GM12878 (cell line): ENCODE measurements around the gene TCL1B. TPM values are rescaled to one million over a fixed set of nuclear protein-coding genes. Genes with fewer than 3 reads are reported as not detected.

ENCODE experiments used
- BCLAF1 ChIP-seq: fragments of 450-650 bp; IDR thresholded peaks from 2 replicates; pipeline ENCODE4 v1.6.1; 2017; ENCODE audit warnings: antibody characterized with exemption, mild to moderate bottlenecking, moderate library complexity
- BMI1 ChIP-seq: fragments of 450-650 bp; IDR thresholded peaks from 2 replicates; pipeline ENCODE4 v1.6.1; 2016; ENCODE audit warnings: mild to moderate bottlenecking, moderate library complexity, borderline replicate concordance
- BRCA1 ChIP-seq: IDR thresholded peaks from 2 replicates; pipeline ENCODE4 v1.6.1; 2011; ENCODE audit warnings: low read depth, low read length, improper control_type of control experiment
- CEBPB ChIP-seq, 2 experiments: fragments of 150-350 bp in 1 of 2; IDR thresholded peaks; 2 replicates each; pipeline ENCODE4 v1.6.1; 2012 to 2014; ENCODE audit warnings: low read depth in 2 of 2, low read length in 2 of 2, borderline replicate concordance in 1 of 2, inconsistent platforms in 1 of 2
- CREM ChIP-seq: IDR thresholded peaks from 2 replicates; pipeline ENCODE4 v1.6.1; 2014; ENCODE audit warnings: antibody characterized with exemption, low read depth
- GATAD2B ChIP-seq: fragments of 450-650 bp; conservative IDR thresholded peaks from 2 replicates; pipeline ENCODE4 v1.6.1; 2017; ENCODE audit warnings: low read depth, mild to moderate bottlenecking, moderate library complexity
- MEF2A ChIP-seq: IDR thresholded peaks from 2 replicates; pipeline ENCODE4 v1.6.1; 2011; ENCODE audit warnings: low read depth, mild to moderate bottlenecking, low read length, moderate library complexity; ENCODE audit not compliant: insufficient read depth
- MYB ChIP-seq: fragments of 150-350 bp; IDR thresholded peaks from 2 replicates; pipeline ENCODE4 v1.6.1; 2014; ENCODE audit warnings: mild to moderate bottlenecking, low read depth, low read length, borderline replicate concordance
- NFIC ChIP-seq: IDR thresholded peaks from 2 replicates; pipeline ENCODE4 v1.6.1; 2012; ENCODE audit warnings: low read depth, mild to moderate bottlenecking, inconsistent platforms, low read length, moderate library complexity
- NRF1 ChIP-seq: conservative IDR thresholded peaks from 2 replicates; pipeline ENCODE4 v1.6.1; 2011; ENCODE audit warnings: mild to moderate bottlenecking, low read depth, low read length, improper control_type of control experiment
- RAD51 ChIP-seq: fragments of 450-650 bp; IDR thresholded peaks from 2 replicates; pipeline ENCODE4 v1.6.1; 2016; ENCODE audit warnings: moderate library complexity, mild to moderate bottlenecking, inconsistent platforms
- RCOR1 ChIP-seq: conservative IDR thresholded peaks from 2 replicates; pipeline ENCODE4 v1.6.1; 2012; ENCODE audit warnings: low read depth, low read length, improper control_type of control experiment
- RELA ChIP-seq: fragments of 450-650 bp; IDR thresholded peaks from 2 replicates; pipeline ENCODE4 v1.8.0; 2014; ENCODE audit warnings: borderline replicate concordance; ENCODE audit not compliant: partially characterized antibody
- SREBF2 ChIP-seq: IDR thresholded peaks from 2 replicates; pipeline ENCODE4 v1.6.1; 2012; ENCODE audit warnings: mild to moderate bottlenecking, low read length
- SUPT20H ChIP-seq: IDR thresholded peaks from 2 replicates; pipeline ENCODE4 v1.6.1; 2011; ENCODE audit warnings: low read depth, mild to moderate bottlenecking, low read length, moderate library complexity, borderline replicate concordance; ENCODE audit not compliant: control insufficient read depth
- TARDBP ChIP-seq: IDR thresholded peaks from 2 replicates; pipeline ENCODE4 v1.6.1; 2016; ENCODE audit warnings: borderline replicate concordance
- TCF12 ChIP-seq: IDR thresholded peaks from 2 replicates; pipeline ENCODE4 v1.6.1; 2011; ENCODE audit warnings: low read depth, mild to moderate bottlenecking, low read length
- TCF3 ChIP-seq: IDR thresholded peaks from 2 replicates; pipeline ENCODE4 v1.6.1; 2012; ENCODE audit warnings: low read depth, mild to moderate bottlenecking, low read length, borderline replicate concordance; ENCODE audit not compliant: insufficient read depth
- USF1 ChIP-seq: IDR thresholded peaks from 2 replicates; pipeline ENCODE4 v1.6.1; 2011; ENCODE audit warnings: borderline replicate concordance, low read depth, mild to moderate bottlenecking, moderate library complexity, mixed read lengths, low read length; ENCODE audit not compliant: insufficient read depth; ENCODE audit errors: extremely low read length
- ZNF24 ChIP-seq: fragments of 450-650 bp; IDR thresholded peaks from 2 replicates; pipeline ENCODE4 v1.6.1; 2017; ENCODE audit warnings: antibody characterized with exemption, mild to moderate bottlenecking
- ZNF592 ChIP-seq: fragments of 450-650 bp; IDR thresholded peaks from 2 replicates; pipeline ENCODE4 v1.6.1; 2017; ENCODE audit warnings: mild to moderate bottlenecking, moderate library complexity
- polyA plus RNA-seq, 11 experiments: library from polyadenylated mRNA; depleted of rRNA in 4 of 11; unstranded in 6 of 11; stranded (reverse) in 5 of 11; fragments of >200 nt; fragmentation: Nextera tagmentation in 4 of 11; fragmentation: Illumina TruSeq in 1 of 11; extraction: Ambion mirVana in 4 of 11; extraction: Trizol in 1 of 11; gene quantifications; 1 replicate in 1 of 11; 2 replicates in 10 of 11; pipeline versions ENCODE4 v1.2.1 to v1.2.3, GENCODE V29; 2011 to 2016; ENCODE audit warnings: inconsistent platforms in 2 of 11, missing spikeins in 2 of 11, low read depth in 1 of 11
- total RNA-seq, 4 experiments: library from RNA; depleted of rRNA in 3 of 4; stranded (reverse); fragments of >200 nt in 3 of 4; fragmentation: Illumina TruSeq in 1 of 4; extraction: Trizol in 1 of 4; gene quantifications; 2 replicates each; pipeline versions ENCODE4 v1.2.1 to v1.2.3, GENCODE V29; 2013 to 2021
- TF ChIP-seq, protein P1 (sequence below): fragments of 450-650 bp; IDR thresholded peaks from 2 replicates; pipeline ENCODE4 v1.6.1; 2016; ENCODE audit warnings: mild to moderate bottlenecking

TCL1B gene
- total and polyA plus RNA-seq, 10 of the 15 experiments (the other 5 are each of a cell fraction or from before 2014, with no cell fraction given) = 0.10 to 0.18 (median 0.13) TPM; not detected in 6

GRCh38 chr14:95664546-95664945 is 21.7 kb upstream of the TCL1B start (continued):
- TF ChIP-seq, protein P1, sequence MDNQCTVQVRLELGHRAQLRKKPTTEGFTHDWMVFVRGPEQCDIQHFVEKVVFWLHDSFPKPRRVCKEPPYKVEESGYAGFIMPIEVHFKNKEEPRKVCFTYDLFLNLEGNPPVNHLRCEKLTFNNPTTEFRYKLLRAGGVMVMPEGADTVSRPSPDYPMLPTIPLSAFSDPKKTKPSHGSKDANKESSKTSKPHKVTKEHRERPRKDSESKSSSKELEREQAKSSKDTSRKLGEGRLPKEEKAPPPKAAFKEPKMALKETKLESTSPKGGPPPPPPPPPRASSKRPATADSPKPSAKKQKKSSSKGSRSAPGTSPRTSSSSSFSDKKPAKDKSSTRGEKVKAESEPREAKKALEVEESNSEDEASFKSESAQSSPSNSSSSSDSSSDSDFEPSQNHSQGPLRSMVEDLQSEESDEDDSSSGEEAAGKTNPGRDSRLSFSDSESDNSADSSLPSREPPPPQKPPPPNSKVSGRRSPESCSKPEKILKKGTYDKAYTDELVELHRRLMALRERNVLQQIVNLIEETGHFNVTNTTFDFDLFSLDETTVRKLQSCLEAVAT = no peak
- TF ChIP-seq NFIC = no peak
- TF ChIP-seq CREM = 0 out of 2 replicates have a peak, but pooled peaks have one; percentile 38
- no peak for TF ChIP-seq GATAD2B
- TF ChIP-seq MEF2A = no peak
- TF ChIP-seq BRCA1 = no peak
- no peak for TF ChIP-seq USF1
- no peak for TF ChIP-seq ZNF24
- no peak for TF ChIP-seq CEBPB (IDR thresholded peaks at IDR 0.05; ENCODE audit: borderline replicate concordance in 1 of 2, low read depth in 2 of 2, low read length in 2 of 2)
- TF ChIP-seq BMI1 = no peak
- TF ChIP-seq RCOR1 = no peak
- no peak for TF ChIP-seq TARDBP
- no peak for TF ChIP-seq BCLAF1
- TF ChIP-seq TCF3 = peak; percentile 96
- TF ChIP-seq MYB = no peak
- TF ChIP-seq SREBF2 = no peak
- no peak for TF ChIP-seq RELA
- TF ChIP-seq TCF12 = peak; percentile 92
- no peak for TF ChIP-seq SUPT20H
- TF ChIP-seq RAD51 = no peak
- TF ChIP-seq ZNF592 = no peak
- TF ChIP-seq NRF1 = no peak
